ENCODE data around the gene BTBD16. TPM values are rescaled to one million over a fixed set of nuclear protein-coding genes. Genes with fewer than 3 reads are reported as not detected.

BTBD16 gene
- total and polyA plus RNA-seq, 2 experiments from 2014 or later = 0.47 to 0.74 TPM

- no peaks in the 10 kb centered on the region for H3K79me2 ChIP-seq
- 91% methylated on average over 8 of the region's 8 CpGs for WGBS (ENCODE audit: low lambda C conversion rate, missing lambda C conversion rate)
- H3K4me1 ChIP-seq (ENCODE audit: insufficient read depth) = no peaks in the 10 kb centered on the region
- no peak overlapping the region for H2AFZ ChIP-seq
- no peak overlapping the region for H3K4me3 ChIP-seq
- no peak overlapping the region for H3K27ac ChIP-seq
- DNase-seq (ENCODE audit: low spot score) = no peak
- no peak overlapping the region for H3K4me2 ChIP-seq
- no peaks in the 10 kb centered on the region for H3K27me3 ChIP-seq
- H4K20me1 ChIP-seq (ENCODE audit: insufficient read depth, poor library complexity, severe bottlenecking) = no peaks in the 10 kb centered on the region
- no peaks in the 10 kb centered on the region for H3K9me3 ChIP-seq (ENCODE audit: low read depth)
- no peaks in the 10 kb centered on the region for H3K9me2 ChIP-seq (replicated peaks; ENCODE audit: insufficient read depth)
- TF ChIP-seq EZH2 (IDR thresholded peaks at IDR 0.05; ENCODE audit: borderline replicate concordance) (no peak), CTCF (IDR thresholded peaks at IDR 0.05; ENCODE audit: poor library complexity) (no peak), EZH2phosphoT487 (IDR thresholded peaks at IDR 0.05; ENCODE audit: low read depth, severe bottlenecking, unreplicated experiment) (no peak)
- no peaks in the 10 kb centered on the region for H3K36me3 ChIP-seq (replicated peaks; ENCODE audit: insufficient read depth, low read depth)
These were observed 25.4 kb downstream of the BTBD16 start for GRCh38 chr10:122296363-122297120.

GRCh38 chr10:122297583-122297982, 26.5 kb downstream of the BTBD16 start:
- Histone ChIP-seq H3K27me3 (no peaks in the 10 kb centered on the region), H3K9me2 (replicated peaks; ENCODE audit: insufficient read depth) (no peaks in the 10 kb centered on the region), H2AFZ (no peak overlapping the region), H3K4me1 (ENCODE audit: insufficient read depth) (no peaks in the 10 kb centered on the region), H3K79me2 (no peaks in the 10 kb centered on the region), H3K4me3 (no peak overlapping the region), H3K4me2 (no peak overlapping the region), H4K20me1 (ENCODE audit: insufficient read depth, poor library complexity, severe bottlenecking) (no peaks in the 10 kb centered on the region), H3K36me3 (replicated peaks; ENCODE audit: insufficient read depth, low read depth) (no peaks in the 10 kb centered on the region), H3K27ac (no peak overlapping the region), H3K9me3 (ENCODE audit: low read depth) (no peaks in the 10 kb centered on the region)
- WGBS (ENCODE audit: low lambda C conversion rate, missing lambda C conversion rate) = 84% methylated on average over 8 of the region's 8 CpGs
- no peak for DNase-seq (ENCODE audit: low spot score)
- TF ChIP-seq EZH2phosphoT487 (IDR thresholded peaks at IDR 0.05; ENCODE audit: low read depth, severe bottlenecking, unreplicated experiment) (no peak), EZH2 (IDR thresholded peaks at IDR 0.05; ENCODE audit: borderline replicate concordance) (no peak), CTCF (IDR thresholded peaks at IDR 0.05; ENCODE audit: poor library complexity) (no peak)

- Histone ChIP-seq H3K36me3 (replicated peaks; ENCODE audit: insufficient read depth, low read depth) (no peaks in the 10 kb centered on the region), H3K4me2 (no peak overlapping the region), H3K9me2 (replicated peaks; ENCODE audit: insufficient read depth) (no peaks in the 10 kb centered on the region), H3K27ac (no peak overlapping the region), H3K79me2 (no peaks in the 10 kb centered on the region), H3K27me3 (no peaks in the 10 kb centered on the region), H3K4me3 (no peak overlapping the region), H3K4me1 (ENCODE audit: insufficient read depth) (no peaks in the 10 kb centered on the region), H4K20me1 (ENCODE audit: insufficient read depth, poor library complexity, severe bottlenecking) (no peaks in the 10 kb centered on the region), H3K9me3 (ENCODE audit: low read depth) (no peaks in the 10 kb centered on the region), H2AFZ (no peak overlapping the region)
- WGBS (ENCODE audit: low lambda C conversion rate, missing lambda C conversion rate) = 96% methylated on average over 6 of the region's 6 CpGs
- no peak for DNase-seq (ENCODE audit: low spot score)
- no peak for TF ChIP-seq EZH2phosphoT487 (IDR thresholded peaks at IDR 0.05; ENCODE audit: low read depth, severe bottlenecking, unreplicated experiment)
- TF ChIP-seq EZH2 (IDR thresholded peaks at IDR 0.05; ENCODE audit: borderline replicate concordance) = no peak
- no peak for TF ChIP-seq CTCF (IDR thresholded peaks at IDR 0.05; ENCODE audit: poor library complexity)
These were observed 27.1 kb downstream of the BTBD16 start for GRCh38 chr10:122298206-122298597.
